Karpas-422 (cell line): Measurements from ENCODE around the gene TENT5C. TPM values are rescaled to one million over a fixed set of nuclear protein-coding genes. Genes with fewer than 3 reads are reported as not detected.

Source experiments
- DNase-seq: peaks from one replicate; pipeline ENCODE4 v3.0.0-alpha.2; 2015
- H2AFZ ChIP-seq: fragments of 200-600 bp; sonication (generic); 2 replicates; pipeline ENCODE4 v1.6.1; 2014; ENCODE audit warnings: antibody characterized with exemption, low read length, mixed read lengths
- H3K27ac ChIP-seq: fragments of 200-600 bp; sonication (generic); 2 replicates; pipeline ENCODE4 v1.5.1; 2014; ENCODE audit warnings: mild to moderate bottlenecking, low read length, moderate library complexity
- H3K27me3 ChIP-seq: fragments of 200-600 bp; sonication (generic); 2 replicates; pipeline ENCODE4 v1.6.1; 2014; ENCODE audit warnings: low read length, mixed read lengths
- H3K36me3 ChIP-seq: fragments of 200-600 bp; sonication (generic); 2 replicates; pipeline ENCODE4 v1.6.1; 2014; ENCODE audit warnings: low read length, mixed read lengths; ENCODE audit not compliant: insufficient read depth
- H3K4me1 ChIP-seq: fragments of 200-600 bp; sonication (generic); 2 replicates; pipeline ENCODE4 v1.6.1; 2014; ENCODE audit warnings: mild to moderate bottlenecking, low read length, mixed read lengths
- H3K4me2 ChIP-seq: fragments of 200-600 bp; sonication (generic); 2 replicates; pipeline ENCODE4 v1.6.1; 2014; ENCODE audit warnings: low read length, low read depth, mild to moderate bottlenecking; ENCODE audit not compliant: poor library complexity, severe bottlenecking
- H3K4me3 ChIP-seq: fragments of 200-600 bp; sonication (generic); 2 replicates; pipeline ENCODE4 v1.5.1; 2014; ENCODE audit warnings: mild to moderate bottlenecking, antibody characterized with exemption, low read length, mixed read lengths
- H3K79me2 ChIP-seq: fragments of 200-600 bp; sonication (generic); 2 replicates; pipeline ENCODE4 v1.6.1; 2014; ENCODE audit warnings: mild to moderate bottlenecking, low read length, mixed read lengths
- H3K9ac ChIP-seq: fragments of 200-600 bp; sonication (generic); 2 replicates; pipeline ENCODE4 v1.6.0; 2014; ENCODE audit warnings: low read length
- H3K9me2 ChIP-seq: fragments of 200-600 bp; sonication (generic), shearing (Covaris generic); replicated peaks from 2 replicates; pipeline ENCODE4 v1.6.0; 2014; ENCODE audit warnings: mild to moderate bottlenecking, low read length, moderate library complexity; ENCODE audit not compliant: insufficient read depth
- H3K9me3 ChIP-seq: fragments of 300-700, 200-600 bp; sonication (generic); 2 replicates; pipeline ENCODE4 v1.6.1; 2014; ENCODE audit warnings: low read length, mixed read lengths
- H4K20me1 ChIP-seq: fragments of 200-600 bp; sonication (generic); 2 replicates; pipeline ENCODE4 v1.6.1; 2014; ENCODE audit warnings: mild to moderate bottlenecking, antibody characterized with exemption, low read length, low read depth; ENCODE audit not compliant: insufficient read depth
- total RNA-seq: library from RNA; depleted of rRNA; stranded (reverse); fragments of >200 nt; shearing (Covaris generic); gene quantifications from 2 replicates; pipeline ENCODE4 v1.2.3, GENCODE V29; 2014; ENCODE audit warnings: low replicate concordance; rRNA removed

TENT5C gene
- total RNA-seq, 1 experiment from 2014 or later = 0.60 TPM

DNA sequence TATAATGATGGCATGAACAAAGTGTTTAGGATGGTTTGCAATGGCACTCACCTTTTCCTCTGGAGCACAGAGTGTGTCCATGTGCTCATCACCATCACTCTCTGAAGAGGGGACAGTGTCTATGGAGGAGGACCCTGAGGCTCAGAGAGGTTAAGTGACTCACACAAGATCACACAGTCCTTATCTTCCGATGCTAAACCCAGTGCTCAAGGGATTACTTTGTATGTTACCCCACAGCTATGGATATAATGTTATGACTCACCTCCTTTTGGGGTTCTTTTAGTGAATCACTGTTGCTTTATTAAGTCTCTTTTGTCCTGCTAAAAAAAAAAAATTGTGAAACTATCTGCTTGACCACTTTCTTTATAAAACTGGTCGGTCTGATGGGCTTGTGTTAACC, 67.6 kb downstream of the TENT5C start:
- Histone ChIP-seq H3K9me2 (no peaks in the 10 kb centered on the region), H3K79me2 (no peaks in the 10 kb centered on the region), H3K27me3 (no peaks in the 10 kb centered on the region), H3K9ac (no peak overlapping the region), H3K36me3 (no peaks in the 10 kb centered on the region), H3K4me2 (no peak overlapping the region), H3K27ac (no peak overlapping the region), H3K9me3 (no peaks in the 10 kb centered on the region), H4K20me1 (no peaks in the 10 kb centered on the region), H2AFZ (no peak overlapping the region), H3K4me3 (no peak overlapping the region), H3K4me1 (peaks cover 3% of the 10 kb centered on the region; the same call in 1 of the 2 replicates)
- no peak for DNase-seq

DNA sequence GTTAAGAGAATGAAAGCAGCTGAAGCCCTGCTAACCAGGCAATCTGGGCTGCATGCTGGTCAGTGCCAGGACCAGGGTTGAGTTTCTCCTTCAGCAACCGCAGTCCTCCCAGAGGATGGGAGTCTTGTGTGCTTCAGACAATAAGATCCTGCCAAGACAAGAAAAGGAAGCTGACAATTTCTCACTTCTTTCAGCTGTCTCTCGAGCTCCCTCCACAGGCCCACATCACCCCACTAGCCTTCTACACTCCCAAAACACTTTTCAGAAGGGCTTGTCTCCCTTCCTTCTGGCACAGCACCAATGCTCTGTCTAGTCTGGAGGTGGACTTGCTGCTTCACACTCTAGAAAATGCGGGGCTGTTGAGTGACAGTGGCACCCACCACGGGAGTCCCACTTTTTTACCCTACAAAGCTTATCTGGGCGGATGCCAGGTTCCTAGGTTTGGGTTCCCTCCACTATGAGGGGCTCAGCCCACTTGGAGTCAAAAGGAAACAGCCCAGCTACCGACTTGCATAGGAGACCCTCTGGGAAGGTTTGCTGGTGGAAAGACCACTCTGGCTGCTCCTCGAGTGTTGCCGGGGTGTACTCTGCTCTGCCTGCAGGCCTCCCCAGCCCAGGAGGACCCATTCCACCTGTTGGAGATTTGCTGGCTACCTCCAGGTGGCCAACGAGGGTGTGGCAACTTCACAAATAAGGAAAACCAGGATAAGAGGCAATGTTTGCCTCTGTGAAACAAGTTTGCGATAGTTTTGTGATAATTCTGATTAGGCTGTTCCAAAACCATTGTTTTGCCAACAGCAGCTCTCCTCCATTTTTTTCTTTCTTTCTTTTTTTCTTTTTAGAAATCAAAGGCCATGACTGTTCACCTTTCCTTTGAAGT, 68.9 kb downstream of the TENT5C start:
- DNase-seq = peak; percentile 74
- Histone ChIP-seq H4K20me1 (no peaks in the 10 kb centered on the region), H3K4me2 (no peak overlapping the region), H3K27me3 (no peaks in the 10 kb centered on the region), H3K4me1 (peaks cover 3% of the 10 kb centered on the region; the same call in 1 of the 2 replicates), H3K4me3 (no peak overlapping the region), H3K9me3 (no peaks in the 10 kb centered on the region), H3K36me3 (no peaks in the 10 kb centered on the region), H3K9ac (no peak overlapping the region), H3K79me2 (no peaks in the 10 kb centered on the region), H3K9me2 (no peaks in the 10 kb centered on the region), H3K27ac (no peak overlapping the region), H2AFZ (no peak overlapping the region)

DNA sequence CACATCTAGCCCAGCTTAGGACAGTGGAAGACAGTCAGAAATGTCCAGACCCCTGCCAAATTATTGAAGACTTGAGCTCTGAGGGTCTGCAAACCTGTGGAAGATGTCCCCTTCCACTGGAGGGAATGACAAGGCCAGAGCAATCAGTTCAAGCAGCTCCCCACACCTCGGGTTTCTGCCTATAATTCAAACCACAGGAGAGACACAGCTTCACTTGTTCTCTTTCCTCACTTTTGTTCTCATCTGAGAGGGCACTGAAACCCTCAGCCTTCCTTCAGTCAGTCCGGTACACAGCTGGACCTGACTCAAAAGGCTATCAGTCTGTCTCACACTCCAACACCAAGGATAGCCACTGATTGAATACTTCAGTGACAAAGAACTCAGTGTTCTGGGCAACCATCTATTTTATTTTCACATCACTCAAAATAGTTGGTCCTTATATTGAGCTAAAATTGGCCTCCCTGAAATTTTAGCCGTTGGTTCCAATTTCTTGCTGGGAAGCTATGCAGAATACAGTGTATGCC, 70.1 kb downstream of the TENT5C start:
- Histone ChIP-seq H3K27me3 (no peaks in the 10 kb centered on the region), H3K9me2 (no peaks in the 10 kb centered on the region), H3K27ac (no peak overlapping the region), H3K4me3 (no peak overlapping the region), H3K9me3 (no peaks in the 10 kb centered on the region), H3K9ac (no peak overlapping the region), H2AFZ (no peak overlapping the region), H3K79me2 (no peaks in the 10 kb centered on the region), H4K20me1 (no peaks in the 10 kb centered on the region), H3K4me1 (peaks cover 3% of the 10 kb centered on the region; the same call in 1 of the 2 replicates), H3K4me2 (no peak overlapping the region), H3K36me3 (no peaks in the 10 kb centered on the region)
- DNase-seq = no peak

DNA sequence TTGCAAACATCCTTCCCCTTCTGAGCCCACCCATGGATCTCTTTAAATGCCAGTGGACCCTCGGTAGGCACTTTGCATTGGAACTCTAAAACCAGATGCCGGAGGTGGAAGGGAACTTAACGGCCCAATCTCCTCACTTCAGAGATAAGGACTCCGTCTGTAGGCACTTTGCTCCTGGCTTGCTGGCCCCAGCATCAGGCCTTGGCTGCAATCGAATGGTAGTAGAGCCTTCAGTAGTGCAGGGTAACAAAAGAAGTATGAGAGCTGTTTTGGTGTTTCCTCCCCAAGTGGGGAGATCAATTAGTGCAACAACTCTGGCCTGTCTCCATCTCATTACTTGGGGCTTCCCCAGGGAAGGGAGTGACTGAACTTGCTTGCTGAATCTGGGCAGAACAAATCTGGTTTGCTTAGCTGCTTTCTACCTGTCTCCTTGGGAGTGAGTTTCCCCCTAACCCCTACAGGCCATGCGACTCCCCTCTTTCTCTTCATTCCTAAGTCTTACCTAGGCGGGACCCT, 70.8 kb downstream of the TENT5C start:
- no peak overlapping the region for H3K4me3 ChIP-seq
- H3K27ac ChIP-seq = no peak overlapping the region
- H3K9me3 ChIP-seq = no peaks in the 10 kb centered on the region
- no peak overlapping the region for H3K4me2 ChIP-seq
- H4K20me1 ChIP-seq = no peaks in the 10 kb centered on the region
- no peaks in the 10 kb centered on the region for H3K79me2 ChIP-seq
- no peaks in the 10 kb centered on the region for H3K27me3 ChIP-seq
- H3K9me2 ChIP-seq = no peaks in the 10 kb centered on the region
- peaks cover 3% of the 10 kb centered on the region; the same call in 1 of the 2 replicates for H3K4me1 ChIP-seq
- no peak overlapping the region for H3K9ac ChIP-seq
- H2AFZ ChIP-seq = no peak overlapping the region
- H3K36me3 ChIP-seq = no peaks in the 10 kb centered on the region
- DNase-seq = no peak

Other genes with a start within 250 kb of the TENT5C start
- 29.5 and 43.0 TPM in 2 replicates for gene MAN1A2, start 238.6 kb upstream of the TENT5C start, total RNA-seq